ENCODE results near the gene NUP210.
"Not testable (repeated sequence)": the region's sequence is repeated elsewhere in the genome, so short reads cannot be mapped to it uniquely, and the experiment has no call there.

The NUP210 gene

DNA sequence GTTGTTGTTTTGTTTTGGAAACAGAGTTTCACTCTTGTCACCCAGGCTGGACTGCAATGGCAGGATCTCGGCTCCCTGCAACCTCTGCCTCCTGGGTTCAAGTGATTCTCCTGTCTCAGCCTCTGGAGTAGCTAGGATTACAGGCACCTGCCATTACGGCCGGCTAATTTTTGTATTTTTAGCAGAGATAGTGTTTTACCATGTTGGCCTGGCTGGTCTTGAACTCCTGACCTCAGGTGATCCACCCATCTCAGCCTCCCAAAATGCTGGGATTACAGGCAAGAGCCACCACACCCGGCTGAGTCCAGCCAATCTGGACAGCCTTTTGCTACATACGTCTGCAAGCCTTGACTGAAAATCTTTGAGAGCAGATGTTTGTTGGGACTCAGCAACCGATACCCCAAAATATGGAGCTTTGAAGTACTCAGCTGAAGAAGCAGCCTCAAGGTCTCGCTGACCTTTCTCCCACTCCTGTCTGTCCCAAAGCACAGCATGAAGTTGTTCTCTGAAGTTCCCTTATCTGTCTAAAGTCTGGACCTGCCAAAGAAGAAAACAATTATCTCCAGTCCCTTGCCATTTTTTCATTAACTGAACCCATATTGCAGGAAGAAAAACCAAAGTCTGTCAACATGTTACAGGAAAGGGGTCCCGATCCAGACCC is 9.6 kb upstream of the NUP210 start:
- no peak for DNase-seq (ENCODE audit: low spot score)

GRCh38 chr3:13428678-13429077 is 8.6 kb upstream of the NUP210 start:
- DNase-seq (ENCODE audit: low spot score), result not testable (repeated sequence)

DNA sequence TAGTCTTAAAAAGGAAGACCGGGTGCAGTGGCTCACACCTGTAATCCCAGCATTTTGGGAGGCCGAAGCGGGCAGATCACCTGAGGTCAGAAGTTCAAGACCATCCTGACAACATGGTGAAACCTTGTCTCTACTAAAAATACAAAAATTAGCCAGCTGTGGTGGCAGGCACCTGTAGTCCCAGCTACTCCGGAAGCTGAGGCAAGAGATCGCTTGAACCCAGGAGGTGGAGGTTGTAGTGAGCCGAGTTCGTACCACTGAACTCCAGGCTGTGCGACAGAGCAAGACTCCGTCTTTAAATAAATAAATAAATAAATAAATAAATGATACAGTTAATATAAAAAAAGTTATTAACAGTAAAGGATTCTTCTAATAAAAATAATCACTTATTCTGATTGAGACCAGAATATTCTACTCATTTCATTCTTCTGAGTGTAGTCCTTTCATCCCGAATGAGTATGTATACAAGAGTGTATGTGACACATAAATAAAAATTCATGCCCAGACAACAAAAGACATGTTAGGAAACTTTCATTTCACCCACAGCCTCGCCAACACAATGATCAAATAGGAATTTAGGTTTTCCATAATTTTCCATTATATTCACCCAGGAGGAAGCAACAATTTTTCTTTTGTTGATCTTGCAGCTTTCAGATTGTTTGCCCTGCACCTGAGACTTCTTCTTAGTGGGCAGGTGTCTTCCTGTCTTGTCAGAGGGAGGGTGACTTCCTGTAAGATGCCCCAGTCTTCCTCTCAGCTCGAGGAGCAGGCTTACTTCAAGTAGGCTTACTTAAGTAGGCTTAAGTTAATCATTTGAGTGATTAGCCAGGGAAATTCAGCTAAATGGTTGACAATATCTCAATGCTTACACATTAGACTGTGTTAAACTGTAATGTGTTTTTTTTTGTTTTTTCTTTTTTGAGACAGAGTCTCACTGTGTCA is 7.8 kb upstream of the NUP210 start:
- DNase-seq (ENCODE audit: low spot score), result peak; percentile 76

DNA sequence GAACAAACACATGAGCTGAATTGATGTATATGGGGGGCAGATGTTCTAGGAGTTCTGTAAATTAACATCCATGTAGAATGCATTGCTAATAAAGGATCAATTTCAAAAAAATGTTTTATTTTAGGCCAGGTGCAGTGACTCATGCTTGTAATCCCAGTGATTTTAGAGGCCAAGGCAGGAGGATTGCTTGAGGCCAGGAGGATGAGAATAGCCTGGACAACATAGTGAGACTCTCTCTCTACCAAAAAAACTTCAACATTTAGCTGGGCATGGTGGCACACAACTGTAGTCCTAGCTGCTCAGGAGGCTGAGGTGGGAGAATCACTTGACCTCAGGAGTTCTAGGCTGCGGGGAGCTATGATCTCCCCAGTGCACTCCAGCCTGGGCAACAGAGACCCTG is 6.5 kb upstream of the NUP210 start:
- DNase-seq (ENCODE audit: low spot score), result no peak

- no peak for DNase-seq (ENCODE audit: low spot score)
These were observed 5.6 kb upstream of the NUP210 start for GRCh38 chr3:13425689-13426088.

DNA sequence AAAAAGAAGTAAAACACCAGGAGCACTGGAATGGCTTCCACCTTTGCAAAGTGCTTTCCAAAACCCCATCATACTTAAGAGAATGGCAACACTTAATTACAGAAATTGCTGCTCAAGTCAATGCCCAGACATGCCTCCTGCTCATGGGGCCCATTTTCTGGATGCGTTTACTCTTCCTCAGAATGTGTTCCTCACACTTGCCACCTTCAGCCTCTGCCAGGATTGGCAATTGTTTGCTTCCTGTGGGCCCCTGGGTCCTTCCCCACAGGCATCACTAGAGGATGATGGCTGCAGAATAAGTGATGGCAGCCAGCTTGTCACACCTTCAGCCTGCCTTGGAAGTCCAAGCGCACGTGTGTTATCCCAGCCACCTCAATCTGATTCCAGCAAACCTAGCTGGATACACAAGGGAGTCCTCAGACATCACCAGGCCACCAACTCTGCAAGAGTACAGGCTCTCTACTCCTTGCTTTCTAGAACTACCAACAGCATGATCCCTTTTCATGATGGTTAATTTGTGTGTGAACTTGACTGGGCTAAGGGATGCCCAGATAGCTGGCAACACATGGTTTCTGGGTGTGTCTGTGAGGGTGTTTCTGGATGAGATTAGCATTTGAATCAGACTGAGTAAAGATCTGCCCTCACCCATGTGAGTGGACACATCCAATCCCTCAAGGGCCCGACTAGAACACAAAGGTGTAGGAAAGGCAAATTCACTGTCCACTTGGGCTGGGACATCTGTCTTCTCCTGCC is 4.9 kb upstream of the NUP210 start:
- no peak for DNase-seq (ENCODE audit: low spot score)

DNA sequence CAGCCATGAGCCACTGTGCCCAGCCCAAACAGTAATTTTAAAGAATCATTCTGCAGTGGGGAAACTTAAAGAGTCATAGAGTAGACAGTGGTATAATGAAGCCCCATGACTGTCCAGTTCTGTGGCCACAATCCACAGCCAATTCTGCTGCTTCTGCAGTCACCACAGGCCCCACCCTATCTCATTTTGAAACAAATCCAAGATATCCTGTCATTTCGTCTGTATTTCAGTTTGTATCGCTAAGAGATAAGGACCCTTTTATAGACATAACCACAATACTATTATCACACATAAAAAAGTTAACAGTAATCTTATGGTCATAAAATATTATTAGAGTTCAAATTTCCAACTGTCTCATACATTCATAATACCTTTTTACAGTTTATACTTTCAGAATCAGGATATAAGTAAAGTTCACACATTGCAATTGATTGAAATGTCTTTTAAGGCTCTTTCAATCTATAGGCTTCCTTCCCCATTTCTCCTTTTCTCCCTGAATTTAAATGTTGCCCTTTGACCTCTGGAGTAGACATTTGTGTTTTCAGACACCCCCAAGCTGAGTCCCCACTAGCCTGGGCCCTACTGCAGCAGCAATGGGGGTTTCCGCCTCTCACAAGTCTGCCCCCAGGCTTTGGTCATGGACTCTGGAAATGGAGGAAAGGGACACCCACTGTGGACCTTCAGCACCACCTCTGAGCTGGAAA is 4.2 kb upstream of the NUP210 start:
- DNase-seq (ENCODE audit: low spot score), result no peak

DNA sequence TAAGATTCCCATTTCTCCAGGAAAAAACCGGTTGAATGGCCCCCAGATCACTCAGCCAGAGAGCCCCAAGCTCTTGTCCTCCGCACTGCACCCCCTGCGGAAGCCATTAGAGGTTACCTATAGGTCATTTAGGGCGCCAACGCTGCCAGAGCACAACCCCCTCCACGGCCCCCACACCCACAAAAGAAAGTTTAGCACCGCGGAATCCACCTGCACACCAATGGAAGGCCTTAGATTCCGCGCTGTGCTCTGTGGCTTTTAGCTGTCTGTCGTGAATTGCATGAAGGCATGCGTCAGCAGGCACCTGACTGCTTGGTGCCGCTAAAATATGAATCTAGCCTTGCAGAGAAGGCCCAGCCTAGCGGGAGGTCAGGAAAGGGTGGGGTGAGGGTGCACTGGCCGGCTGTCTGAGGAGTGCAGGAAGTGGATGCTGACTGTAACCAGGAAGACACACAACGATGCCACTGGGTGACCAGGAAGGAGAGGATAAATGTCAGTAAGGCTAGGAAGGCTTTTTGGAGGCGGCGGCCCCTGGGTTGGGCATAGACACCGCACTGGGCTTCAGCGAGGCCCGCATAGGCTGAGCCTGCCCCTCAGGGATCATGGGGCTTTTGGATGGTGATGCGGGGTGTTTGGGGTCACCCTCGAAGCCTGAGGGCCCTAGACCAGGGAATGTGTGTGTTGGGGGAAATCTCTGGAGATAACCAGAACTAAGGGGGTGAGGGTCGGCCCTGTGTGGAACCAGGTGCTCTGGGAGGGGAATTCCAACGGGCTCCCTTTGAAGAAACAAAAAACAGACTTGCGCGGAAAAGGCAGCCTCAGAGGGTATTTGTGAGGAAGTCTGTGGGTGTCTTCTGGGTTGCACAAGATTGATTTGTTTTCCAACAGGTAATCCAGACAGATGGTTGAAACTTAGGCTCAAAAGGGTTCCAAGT is 976 bp upstream of the NUP210 start:
- DNase-seq (ENCODE audit: low spot score), result peak; percentile 80

GRCh38 chr3:13419505-13420044 is 547 bp downstream of the NUP210 start:
- DNase-seq (ENCODE audit: low spot score), result peak; percentile 43

GRCh38 chr3:13417166-13417947 is 2.8 kb downstream of the NUP210 start:
- DNase-seq (ENCODE audit: low spot score), result no peak

DNA sequence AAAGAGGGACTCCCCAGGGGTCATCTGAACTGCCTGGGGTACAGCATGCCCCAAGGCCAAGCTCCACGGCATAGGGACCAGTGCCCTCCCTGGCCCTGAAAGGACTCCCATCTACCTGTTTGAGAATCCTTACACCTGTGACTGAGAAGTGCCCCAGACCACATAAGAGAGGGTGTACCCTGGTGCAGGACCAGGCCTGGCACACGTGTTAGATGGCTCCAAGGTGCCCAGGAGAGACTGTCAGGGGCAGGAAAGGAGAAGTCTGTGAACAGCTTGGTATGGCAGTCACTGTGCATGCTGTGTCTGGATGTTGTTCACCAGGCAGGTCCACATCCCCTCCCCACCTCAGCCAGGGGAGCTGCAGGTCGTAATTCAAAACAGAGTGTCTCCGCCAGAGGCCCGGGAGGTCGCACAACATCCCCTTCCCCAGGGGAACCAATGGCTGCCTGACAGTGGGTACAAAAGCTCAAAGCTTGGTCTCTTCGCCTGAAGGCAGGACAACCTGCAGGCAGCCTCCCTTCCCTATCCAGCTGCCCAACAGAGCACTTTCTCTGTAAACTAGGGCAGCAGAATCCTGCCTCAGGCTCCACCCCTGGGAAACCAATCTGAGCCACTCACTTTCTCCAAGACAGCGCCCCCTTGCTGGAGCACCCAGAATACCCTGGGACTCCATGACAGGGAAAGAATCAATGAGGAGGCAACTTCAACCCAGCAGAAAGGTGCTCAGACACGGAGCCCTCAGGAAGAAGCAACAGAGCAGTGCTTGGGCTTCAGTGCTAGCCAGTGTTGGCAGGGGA is 3.9 kb downstream of the NUP210 start:
- no peak for DNase-seq (ENCODE audit: low spot score)

GRCh38 chr3:13415236-13415986 is 4.7 kb downstream of the NUP210 start:
- no peak for DNase-seq (ENCODE audit: low spot score)

- peak; percentile 70 for DNase-seq (ENCODE audit: low spot score)
These were observed 5.9 kb downstream of the NUP210 start for GRCh38 chr3:13414040-13414729.

DNA sequence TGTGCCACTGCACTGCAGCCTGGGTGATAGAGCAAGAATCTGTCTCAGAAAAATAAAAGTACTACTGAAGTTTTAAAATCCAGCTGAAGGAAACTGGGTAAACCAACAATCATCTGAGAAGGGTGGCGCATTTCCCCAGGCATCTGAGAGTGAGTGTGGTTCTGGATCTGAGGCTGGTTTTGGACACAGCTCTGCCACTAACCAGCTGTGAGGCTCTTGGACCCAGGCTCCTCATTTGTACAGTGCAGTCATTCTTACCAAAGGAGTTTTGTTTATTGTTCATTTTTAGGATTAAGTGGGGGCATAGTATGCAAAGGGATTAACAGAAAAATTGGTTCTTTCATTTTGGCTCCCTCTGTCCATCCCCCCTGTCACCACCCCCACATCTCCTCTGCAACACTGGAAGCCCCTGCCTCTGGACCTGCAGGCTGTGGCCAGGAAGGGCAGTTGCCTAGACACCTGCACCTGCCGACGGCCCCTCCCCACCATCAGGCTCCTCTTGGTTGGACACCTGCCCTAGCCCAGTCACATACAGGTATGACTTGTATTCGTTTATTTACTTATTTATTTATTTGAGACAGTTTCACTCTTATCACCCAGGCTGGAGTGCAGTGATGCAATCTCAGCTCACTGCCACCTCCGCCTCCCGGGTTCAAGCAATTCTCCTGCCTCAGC is 8.8 kb downstream of the NUP210 start:
- DNase-seq (ENCODE audit: low spot score), result no peak

- DNase-seq (ENCODE audit: low spot score), result no peak
These were observed 11.2 kb downstream of the NUP210 start for GRCh38 chr3:13408890-13409289.

DNA sequence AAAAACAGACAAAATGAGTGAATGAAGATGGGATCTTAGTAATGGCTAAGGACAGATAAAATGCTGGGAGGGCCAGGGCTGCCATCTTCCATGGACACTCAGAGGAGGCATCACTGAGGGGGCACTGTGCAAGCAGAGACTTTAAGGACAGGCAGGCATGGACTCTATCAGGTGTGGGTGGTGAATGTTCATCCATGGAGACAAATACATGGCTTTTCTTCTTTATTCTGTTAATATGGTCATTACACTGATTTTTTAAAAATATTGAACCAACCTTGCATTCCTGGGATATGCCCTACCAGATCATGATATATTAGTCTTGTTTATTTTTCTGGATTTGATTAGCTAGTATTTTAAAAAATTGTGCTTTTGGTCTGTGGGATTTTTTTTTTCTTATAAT is 12.2 kb downstream of the NUP210 start:
- no peak for DNase-seq (ENCODE audit: low spot score)

GRCh38 chr3:13407475-13407874 is 12.6 kb downstream of the NUP210 start:
- DNase-seq (ENCODE audit: low spot score), result no peak
